Bronchial epithelial cell (primary cell): Measurements from ENCODE around the gene TTI1. TPM values are rescaled to one million over a fixed set of nuclear protein-coding genes. Genes with fewer than 3 reads are reported as not detected.
A peak's percentile ranks its signal among the peaks of the same experiment; 100 is the strongest.

ENCODE experiments used
- DNase-seq: peaks from one replicate; pipeline ENCODE4 v3.0.0-alpha.2; 2010; ENCODE audit warnings: low read depth
- FAIRE-seq: peaks from 2 replicates; lab custom pipeline; 2011; peaks lifted over from hg19 to GRCh38; lab: Jason Lieb, UNC
- H3K27me3 ChIP-seq: 2 replicates; pipeline ENCODE4 v1.5.1; 2011; ENCODE audit warnings: low read length; ENCODE audit not compliant: control insufficient read depth, insufficient read depth
- H3K36me3 ChIP-seq: 2 replicates; pipeline ENCODE4 v1.5.1; 2011; ENCODE audit warnings: low read length; ENCODE audit not compliant: control insufficient read depth, insufficient read depth
- H3K4me3 ChIP-seq: 2 replicates; pipeline ENCODE4 v1.5.1; 2011; ENCODE audit warnings: mild to moderate bottlenecking, low read depth, low read length, control low read depth
- total RNA-seq: library from RNA; depleted of rRNA; stranded (reverse); fragments of >200 nt; gene quantifications from 2 replicates; pipeline ENCODE4 v1.2.1, GENCODE V29; 2014
- TF ChIP-seq, protein P1 (sequence below): IDR thresholded peaks from 2 replicates; pipeline ENCODE4 v1.5.1; 2011; ENCODE audit warnings: mild to moderate bottlenecking, moderate library complexity, low read length, control low read depth, inconsistent platforms; ENCODE audit not compliant: insufficient read depth, severe bottlenecking

Gene TTI1
- total RNA-seq, 1 donor from 2014 or later = 14.7 TPM

DNA sequence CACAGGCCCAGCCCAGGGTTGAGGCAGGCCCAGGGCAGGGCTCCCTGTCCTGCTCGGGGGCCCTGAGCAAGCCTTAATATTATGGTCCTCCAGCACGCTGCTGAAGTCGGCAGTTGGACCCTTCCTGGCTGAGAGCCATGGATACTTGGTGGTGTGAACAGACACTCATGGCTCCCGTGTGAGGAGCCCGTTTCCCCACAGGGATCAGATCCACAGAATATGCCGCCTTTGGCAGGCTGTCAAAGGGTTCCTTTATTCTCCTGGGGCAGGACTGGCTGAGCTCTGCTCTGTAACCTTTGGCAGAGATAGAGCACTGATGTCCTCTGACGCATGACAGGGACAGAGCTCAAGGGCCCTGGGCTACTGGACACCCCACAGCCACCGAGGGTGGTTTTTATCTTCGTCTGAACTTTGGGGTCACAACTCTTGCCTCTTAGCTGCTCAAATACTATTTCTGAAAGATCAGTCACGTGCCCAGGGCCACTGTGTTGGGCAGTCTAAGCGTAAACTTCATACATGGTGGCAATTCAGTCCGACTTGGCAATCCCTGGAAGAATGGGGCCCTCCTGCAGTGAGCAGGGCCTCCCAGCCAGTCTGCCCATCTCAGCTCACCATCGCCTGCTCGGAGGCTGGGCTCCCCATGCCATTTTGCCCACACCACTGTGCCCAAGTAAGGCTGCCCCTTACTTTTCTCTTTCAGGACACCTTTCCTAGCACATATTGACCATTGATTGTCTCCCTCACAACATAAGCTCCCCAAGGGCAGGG, 49.1 kb downstream of the TTI1 start:
- TF ChIP-seq, protein P1, sequence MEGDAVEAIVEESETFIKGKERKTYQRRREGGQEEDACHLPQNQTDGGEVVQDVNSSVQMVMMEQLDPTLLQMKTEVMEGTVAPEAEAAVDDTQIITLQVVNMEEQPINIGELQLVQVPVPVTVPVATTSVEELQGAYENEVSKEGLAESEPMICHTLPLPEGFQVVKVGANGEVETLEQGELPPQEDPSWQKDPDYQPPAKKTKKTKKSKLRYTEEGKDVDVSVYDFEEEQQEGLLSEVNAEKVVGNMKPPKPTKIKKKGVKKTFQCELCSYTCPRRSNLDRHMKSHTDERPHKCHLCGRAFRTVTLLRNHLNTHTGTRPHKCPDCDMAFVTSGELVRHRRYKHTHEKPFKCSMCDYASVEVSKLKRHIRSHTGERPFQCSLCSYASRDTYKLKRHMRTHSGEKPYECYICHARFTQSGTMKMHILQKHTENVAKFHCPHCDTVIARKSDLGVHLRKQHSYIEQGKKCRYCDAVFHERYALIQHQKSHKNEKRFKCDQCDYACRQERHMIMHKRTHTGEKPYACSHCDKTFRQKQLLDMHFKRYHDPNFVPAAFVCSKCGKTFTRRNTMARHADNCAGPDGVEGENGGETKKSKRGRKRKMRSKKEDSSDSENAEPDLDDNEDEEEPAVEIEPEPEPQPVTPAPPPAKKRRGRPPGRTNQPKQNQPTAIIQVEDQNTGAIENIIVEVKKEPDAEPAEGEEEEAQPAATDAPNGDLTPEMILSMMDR = no peak

DNA sequence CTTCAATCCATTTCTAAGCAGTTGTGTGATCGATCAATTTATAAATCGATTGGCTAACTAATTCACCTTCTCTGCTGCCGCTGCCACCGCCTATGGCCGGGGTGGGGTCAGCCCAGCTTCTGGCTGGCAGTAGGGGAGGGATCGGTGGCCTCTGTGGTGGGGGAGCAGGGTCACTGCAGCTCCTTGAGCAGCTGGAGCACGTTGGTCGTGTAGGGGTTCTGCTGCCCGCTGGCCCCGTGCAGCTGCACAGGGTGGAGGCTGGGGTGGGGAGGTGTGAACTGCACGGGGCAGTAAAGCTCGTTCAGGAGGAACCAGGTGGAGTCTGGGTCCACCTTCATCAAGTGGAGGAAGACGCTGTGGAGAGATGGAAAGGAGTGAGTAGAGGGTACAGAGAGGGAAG, 50.0 kb downstream of the TTI1 start:
- TF ChIP-seq, protein P1 = no peak
- H3K4me3 ChIP-seq = no peak overlapping the region
- DNase-seq = no peak
- H3K36me3 ChIP-seq = no peaks in the 10 kb centered on the region
- no peak for FAIRE-seq
- no peaks in the 10 kb centered on the region for H3K27me3 ChIP-seq

More for the DNA sequence above, 49.1 kb downstream of the TTI1 start:
- Histone ChIP-seq H3K36me3 (no peaks in the 10 kb centered on the region), H3K27me3 (no peaks in the 10 kb centered on the region), H3K4me3 (no peak overlapping the region)
- FAIRE-seq = no peak
- no peak for DNase-seq

DNA sequence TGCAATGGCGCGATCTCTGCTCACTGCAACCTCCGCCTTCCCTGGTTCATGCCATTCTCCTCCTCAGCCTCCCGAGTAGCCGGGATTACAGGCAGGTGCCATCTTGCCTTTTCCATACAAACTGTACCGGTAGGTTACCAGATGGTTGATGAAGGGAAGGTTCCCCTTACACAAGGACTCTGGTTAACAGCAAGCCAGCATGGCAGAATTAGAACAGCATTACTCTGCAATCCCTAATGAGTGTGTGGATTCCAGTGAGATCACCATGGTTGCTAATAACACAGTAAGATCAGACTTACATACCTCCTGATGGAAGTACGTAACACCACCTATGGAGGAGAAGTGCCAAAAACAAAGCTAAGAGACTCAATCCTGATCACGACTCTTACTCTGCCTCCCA, 51.7 kb downstream of the TTI1 start:
- H3K36me3 ChIP-seq = no peaks in the 10 kb centered on the region
- no peak overlapping the region for H3K4me3 ChIP-seq
- no peak for DNase-seq
- H3K27me3 ChIP-seq = no peaks in the 10 kb centered on the region
- FAIRE-seq = peak; percentile 13
- TF ChIP-seq, protein P1 = no peak

DNA sequence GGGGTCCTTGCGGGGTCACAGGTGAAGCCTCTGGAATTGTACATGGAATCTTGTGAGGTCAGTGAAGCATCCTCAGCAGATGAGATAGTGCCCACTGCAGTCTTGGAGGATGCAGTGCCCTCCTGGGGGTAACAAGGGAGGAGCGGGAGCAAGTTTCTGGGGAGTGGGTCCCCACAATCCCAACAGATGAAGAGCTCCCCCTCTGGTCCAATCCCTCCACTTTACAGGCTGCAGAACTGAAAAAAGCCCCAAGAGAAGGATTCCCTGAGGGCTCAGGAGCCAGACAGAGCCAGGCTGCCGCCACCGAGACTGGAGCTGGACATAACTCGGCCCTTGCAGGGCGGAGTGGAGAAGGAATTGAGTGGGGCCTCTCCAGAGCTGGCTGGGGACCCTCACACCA, 52.4 kb downstream of the TTI1 start:
- no peaks in the 10 kb centered on the region for H3K27me3 ChIP-seq
- H3K4me3 ChIP-seq = no peak overlapping the region
- DNase-seq = no peak
- TF ChIP-seq, protein P1 = no peak
- no peaks in the 10 kb centered on the region for H3K36me3 ChIP-seq
- no peak for FAIRE-seq

DNA sequence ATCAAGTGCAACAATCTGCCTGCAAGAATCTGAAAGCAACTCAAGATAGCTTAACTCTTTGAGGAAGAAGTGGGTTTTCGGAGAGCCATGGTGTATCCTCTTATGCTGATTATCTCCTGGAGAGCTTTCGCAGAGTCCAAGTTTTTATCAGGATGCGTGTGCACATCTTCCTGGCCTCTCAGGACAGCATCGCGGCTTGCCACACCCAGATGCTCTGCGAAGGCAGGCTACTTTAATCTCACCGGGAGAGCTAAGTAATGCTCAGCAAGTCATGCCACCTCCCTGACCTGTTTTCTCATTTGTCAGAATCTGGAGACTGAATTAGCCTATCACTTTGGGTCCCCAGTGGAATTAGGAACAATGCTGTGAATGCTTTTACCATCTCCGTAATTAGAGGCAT, 52.9 kb downstream of the TTI1 start:
- Histone ChIP-seq H3K27me3 (no peaks in the 10 kb centered on the region), H3K36me3 (no peaks in the 10 kb centered on the region), H3K4me3 (no peak overlapping the region)
- TF ChIP-seq, protein P1 = no peak
- FAIRE-seq (no peak), DNase-seq (no peak)
